Stimulated activated CD4-positive, alpha-beta T cell treated with anti-CD3 and anti-CD28 coated beads, Interleukin-1b, Interleukin-23, amount 100 ng/mL, for 4 hours (primary cell): Measurements from ENCODE around the gene RGL3.
"Not testable (repeated sequence)": the region's sequence is repeated elsewhere in the genome, so short reads cannot be mapped to it uniquely, and the experiment has no call there.

ENCODE experiments used
- DNase-seq, 2 donors: peaks; one replicate each; pipeline ENCODE4 v3.0.0-alpha.2; 2020; ENCODE audit warnings: low read depth in 2 of 2

Gene RGL3

DNA sequence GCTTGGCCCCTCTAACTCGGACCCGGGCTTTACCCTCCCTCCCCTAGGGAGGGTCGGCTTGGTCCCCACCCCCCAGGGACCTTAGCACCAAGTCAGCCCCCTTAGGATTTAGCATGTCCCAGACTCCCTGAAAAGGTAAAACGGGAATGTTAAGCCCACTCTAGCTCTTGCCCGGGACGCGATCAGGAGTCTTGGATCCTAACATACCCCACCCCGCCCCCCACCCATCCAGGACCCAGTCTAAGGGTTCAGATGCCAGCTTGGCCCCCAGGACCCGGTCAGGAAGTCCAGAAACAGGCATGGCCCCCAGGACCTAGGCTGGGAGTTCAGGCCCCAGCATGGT is 35.4 kb downstream of the RGL3 start:
- DNase-seq, result no peak

DNA sequence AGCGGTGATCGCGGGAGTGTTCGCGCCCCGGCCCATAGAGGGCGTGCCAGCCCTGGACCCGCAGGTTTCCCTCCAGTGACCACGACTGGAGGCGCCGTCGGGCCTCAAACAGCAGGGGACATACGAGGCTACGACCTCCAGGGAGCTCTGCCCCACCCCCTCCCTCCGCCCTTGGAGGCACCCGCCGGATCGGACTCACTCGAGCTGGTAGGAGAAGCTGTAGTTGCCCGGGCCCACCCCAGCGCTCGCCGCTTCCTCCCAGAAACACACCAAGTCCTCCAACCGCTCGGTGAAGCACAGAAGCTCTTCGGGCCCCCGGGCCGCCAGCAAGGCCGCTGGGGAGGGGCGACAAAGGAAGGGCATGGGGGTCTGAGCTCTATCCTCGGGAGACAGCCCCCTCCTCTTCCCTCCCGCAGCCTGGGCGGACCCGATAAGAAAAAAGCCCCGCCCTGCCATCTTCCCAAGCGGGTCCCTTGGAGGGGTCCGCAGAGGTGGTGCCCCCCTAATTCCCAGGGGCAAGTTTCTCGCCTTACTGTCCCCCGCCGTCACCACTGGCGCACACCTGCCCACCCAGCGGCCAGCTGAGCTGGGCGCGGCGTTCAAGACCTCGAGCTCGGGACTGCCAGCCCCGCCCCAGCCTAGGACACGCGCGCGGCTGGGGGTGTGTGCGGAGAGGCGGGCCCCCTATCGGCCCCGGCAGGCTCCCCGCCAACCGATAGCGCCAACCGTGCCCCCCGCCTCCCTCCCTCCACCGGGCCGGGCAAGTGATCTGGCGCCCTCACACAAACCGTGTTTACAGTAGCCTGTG is 36.0 kb downstream of the RGL3 start:
- DNase-seq, result peak in 1 of 2 donors; percentile 33

DNA sequence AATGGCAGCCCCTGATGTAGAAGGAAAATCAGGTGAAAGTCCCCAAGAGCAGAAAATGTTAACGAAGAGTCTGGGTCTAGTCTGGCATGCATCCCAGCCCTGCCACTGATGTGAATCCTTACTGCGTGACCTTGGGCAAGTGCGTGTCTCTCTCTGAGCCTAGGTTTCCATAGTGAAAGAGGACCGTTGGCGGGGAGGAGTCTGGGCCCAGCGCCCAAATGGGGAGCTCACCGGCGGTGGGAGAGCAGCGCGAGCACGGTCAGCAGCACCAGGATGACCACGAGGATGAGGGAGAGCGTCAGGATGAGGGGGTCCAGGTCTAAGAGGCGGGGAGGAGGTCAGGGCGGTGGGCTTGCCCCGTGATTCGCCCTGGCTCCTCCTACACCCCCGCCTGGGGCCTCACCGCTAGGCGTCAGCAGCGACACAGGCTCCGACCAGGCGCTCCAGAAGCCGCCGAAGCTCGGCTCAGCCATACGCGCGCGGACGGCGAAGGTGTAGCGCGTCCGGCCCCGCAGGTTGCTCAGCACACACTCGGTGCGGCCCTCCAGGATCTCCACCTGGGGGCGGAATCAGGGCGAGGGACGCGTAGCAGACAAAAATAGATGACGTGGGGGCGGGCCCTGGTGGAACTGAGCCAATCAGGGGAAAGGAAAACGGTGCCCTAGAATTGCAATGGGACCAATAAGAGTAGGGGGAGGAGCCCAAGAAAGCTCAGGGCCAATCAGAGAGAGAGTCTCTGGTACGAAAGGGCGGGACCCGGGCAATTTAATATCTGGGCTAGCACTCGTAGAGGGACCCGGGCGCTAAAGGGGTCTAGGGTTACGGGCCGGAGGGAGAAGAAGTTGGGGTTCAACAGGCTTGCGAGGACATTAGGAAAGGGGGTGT is 38.2 kb downstream of the RGL3 start:
- DNase-seq, result peak; percentile 89 to 92

DNA sequence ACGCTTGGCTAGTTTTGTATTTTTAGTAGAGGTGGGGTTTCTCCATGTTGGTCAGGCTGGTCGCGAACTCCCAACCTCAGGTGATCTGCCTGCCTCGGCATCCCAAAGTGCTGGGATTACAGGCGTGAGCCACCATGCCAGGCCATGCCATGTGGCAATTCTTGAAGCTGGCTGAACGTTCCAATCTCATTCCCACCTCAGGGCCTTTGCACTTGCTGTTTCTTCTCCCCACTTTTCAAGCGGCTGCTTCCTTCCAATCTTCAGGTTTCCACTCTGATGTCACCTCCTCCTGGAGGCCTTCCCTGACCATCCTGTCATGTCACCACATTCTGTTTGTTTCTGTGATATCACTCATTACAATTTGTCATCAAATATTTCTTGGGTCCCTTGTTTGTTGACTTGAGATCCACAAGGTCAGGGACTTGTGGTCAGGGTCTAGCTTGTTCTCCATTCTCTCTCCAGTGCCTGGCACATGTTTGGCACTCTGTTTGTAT is 39.2 kb downstream of the RGL3 start:
- DNase-seq, result no peak

DNA sequence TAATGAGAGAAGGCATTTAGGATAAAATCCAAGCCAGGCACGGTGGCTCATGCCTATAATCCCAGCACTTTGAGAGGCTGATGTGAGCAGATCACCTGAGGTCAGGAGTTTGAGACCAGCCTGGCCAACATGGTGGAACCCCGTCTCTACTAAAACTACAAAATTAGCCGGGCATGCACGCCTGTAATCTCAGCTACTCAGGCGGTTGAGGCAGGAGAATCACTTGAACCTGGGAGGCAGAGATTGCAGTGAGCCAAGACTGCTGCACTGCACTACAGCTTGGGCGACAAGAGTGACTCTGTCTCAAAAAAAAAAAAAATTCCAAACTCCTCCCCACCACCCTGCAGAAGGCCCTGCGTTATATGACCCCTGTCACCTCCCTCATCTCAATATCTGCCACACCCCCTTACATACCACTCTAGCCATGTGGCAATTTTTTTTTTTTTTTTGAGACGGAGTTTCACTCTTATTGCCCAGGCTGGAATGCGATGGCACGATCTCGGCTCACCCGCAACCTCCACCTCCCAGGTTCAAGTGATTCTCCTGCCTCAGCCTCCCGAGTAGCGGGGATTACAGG is 39.8 kb downstream of the RGL3 start:
- not testable (repeated sequence) for DNase-seq

DNA sequence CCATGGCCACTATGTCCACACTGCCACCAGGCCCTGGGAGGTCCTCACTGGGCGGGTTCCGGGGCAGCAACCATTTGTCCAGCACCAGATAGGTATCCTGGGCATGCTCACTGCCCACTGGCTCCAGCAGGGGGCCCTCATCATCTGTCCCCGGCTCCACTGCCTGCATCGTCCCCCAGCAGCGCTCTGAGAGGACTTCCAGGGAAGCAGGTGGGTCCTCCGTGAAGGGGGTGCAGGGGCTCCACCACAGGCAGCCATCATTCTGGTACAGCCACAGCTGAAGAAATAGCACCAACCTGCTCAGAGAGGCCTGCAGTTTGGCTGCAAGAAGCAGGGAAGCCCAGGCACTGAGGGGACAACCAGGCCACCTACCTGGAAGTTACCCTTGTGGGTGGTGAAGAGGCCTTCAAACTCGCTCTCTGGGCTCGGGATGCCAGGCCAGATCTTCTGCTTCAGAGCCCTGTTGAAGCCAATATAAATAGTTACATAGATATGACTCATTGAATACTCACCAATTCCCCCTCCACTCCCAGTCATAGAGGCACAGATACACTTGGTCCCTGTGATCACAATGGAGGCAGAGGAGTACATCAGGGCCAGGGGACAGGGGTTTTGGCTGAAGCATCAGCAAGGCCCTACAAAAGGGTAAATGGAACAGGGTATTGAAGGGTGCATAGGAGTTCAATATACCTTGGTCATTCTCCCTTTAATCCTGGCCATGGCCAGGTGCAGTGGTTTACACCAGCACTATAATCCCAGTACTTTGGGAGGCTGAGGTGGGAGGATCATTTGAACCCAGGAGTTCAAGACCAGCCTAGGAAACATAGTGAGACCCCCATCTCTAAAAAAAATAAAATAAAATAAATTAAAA is 40.6 kb downstream of the RGL3 start:
- DNase-seq, result no peak

DNA sequence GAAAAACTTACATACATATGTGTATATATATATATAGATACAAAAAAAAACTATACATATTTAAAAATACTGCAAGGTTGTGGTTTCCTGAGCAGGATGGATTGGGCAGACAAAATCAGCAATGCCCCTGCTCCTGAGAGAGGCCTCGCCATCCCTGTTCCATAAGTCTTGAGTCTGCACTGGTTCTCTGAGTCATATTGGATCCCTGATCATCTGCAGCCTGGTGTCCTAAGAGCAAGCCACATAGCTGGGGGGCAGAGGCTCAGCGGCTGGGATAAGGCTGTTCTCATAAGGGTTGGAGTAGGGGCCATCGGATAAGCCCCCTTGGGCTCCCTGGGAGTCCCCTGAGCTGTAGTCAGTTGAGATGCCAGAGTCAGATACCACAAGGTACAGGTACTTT is 41.4 kb downstream of the RGL3 start:
- no peak for DNase-seq

DNA sequence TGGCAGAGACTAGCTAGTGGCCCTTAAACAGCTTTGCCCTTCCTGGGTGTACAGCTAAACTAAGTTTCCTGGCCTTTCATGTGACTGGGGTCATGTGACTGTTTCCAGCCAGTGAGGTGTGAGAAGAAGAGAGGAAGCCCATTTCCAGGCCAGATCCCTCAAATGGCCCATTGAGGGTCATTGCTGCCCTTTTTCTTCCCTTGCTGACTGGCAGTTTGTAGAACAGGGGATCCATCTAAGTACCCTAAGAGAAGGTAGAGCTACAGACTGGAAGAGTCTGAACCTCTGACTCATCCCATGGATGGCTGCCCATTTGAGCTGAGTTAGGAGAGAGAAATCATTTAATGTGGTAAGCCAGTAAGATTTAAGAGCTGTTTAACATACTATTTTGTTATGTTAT is 41.9 kb downstream of the RGL3 start:
- DNase-seq, result no peak

DNA sequence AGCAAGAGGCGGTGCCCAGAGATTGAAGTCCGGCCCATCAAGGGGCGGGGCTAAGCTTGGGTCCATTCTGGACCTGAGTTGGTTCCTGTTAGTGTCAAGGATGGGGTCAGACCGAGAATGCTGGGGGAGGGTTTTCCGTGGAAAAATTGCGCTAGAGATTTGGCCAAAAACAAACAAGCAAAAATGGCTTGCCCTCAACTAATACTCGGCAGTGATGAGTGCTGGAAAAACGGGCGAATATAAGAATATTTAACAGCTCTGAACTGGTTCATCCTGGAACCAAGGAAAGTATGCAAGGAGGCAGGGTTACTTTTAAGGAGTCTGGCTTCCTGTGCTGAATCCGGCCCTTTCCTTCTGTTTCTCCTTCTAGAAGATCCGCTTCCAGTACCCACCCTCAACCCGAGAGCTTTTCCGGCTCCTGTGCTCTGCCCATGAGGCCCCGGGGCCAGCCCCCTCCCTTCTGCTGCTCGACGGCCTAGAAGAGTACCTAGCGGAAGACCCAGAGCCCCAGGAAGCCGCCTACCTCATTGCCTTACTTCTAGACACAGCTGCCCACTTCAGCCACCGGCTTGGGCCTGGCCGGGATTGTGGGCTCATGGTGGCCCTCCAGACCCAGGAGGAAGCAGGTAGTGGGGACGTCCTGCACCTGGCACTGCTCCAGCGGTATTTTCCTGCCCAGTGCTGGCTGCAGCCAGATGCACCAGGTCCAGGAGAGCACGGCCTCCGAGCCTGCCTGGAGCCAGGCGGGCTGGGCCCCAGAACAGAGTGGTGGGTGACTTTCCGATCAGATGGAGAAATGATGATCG is 43.8 kb downstream of the RGL3 start:
- peak; percentile 48 to 52 for DNase-seq

DNA sequence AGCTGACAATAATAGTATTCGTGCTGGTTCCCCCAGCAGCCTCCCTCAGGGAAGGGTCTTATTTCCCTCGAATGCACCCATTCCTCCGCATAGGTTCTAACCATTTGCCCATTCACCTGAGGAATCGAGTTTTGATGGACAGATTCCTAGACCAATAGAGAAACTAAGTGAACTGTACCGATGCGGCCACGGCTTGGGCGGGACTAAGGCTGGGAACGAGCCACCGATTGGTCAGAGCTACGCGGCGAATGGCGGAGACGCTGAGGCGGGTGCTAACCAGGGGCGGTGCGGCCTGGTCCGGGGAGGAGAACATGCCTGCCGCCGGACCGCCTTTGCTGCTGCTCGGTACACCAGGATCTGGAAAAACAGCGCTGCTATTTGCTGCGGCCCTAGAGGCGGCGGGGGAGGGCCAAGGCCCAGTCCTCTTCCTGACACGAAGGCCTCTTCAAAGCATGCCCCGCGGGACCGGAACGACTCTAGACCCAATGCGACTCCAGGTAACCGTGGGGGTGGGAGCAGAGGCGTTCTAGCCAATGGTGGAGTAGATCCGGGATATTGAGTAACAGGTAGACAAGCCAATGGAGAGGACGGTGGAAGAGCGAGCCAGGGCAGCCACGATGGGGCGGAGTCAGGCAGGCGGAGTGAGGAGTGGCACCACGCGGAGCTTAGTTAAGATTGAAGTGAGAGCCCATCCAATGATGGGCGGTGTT is 44.5 kb downstream of the RGL3 start, which contains the start of gene SWSAP1:
Gene SWSAP1, plus strand, starts transcription at position 234 of the 710 bp plus-strand sequence. Its CDS starts 15 bp downstream, at position 249.
- DNase-seq, result peak; percentile 91 to 92

DNA sequence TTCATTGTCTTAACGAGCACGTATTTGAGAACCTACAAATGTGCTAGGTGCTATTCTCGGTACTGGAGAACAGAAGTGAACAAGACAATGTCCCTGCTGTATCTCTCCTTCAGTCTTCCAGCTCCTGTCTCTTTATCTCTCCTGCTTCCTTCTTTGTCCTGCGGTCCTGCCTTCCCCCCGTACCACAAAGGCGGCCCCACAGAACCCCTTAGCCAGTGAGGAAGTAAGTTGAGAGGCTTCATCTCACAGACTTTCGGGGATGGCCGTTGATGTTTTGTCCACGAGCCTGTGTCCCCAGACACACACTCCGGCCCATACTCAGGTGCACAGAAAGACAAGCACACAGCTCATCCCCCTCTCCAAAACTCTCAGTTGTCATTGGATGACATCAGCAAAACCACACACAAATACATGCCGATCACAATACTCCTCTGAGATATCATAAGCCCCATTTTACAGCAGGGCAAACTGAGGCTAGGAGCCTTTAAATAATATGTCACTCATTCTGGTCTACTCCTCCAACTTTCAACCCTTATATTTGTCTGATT is 45.2 kb downstream of the RGL3 start:
- DNase-seq, result no peak

DNA sequence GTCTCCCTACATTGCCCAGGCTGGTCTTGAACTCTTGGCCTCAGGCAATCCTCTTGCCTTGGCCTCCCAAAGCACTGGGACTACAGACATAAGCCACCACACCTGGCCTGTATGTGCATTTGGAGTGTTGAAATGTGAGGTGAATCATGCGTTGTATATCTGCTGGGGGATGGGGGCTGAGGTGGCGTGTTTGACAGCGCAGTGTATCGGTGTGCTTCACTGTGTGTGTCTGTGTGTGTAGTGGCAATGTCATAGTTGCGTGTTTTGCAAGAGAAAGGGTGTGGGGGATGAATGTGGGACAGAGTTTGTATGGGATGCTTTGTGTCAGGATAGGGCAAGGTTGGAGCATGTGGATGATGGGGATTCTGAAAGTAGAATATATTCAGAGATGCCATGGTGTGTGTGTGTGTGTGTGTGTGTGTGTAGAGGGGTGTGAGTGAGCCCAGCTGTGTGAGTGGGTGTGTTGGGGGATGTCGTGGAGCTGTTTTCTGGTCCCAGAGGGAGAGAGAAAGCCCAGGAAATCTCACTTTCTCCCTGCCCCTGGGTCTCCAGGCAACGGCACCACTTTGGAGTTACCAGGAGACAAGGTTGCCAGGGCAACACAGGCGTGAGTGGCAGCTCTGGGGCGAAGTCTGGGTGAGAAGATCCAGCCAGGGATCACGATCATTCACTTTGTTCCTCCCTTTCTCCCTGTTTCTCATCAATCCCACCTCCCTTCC is 45.8 kb downstream of the RGL3 start:
- DNase-seq, result no peak

DNA sequence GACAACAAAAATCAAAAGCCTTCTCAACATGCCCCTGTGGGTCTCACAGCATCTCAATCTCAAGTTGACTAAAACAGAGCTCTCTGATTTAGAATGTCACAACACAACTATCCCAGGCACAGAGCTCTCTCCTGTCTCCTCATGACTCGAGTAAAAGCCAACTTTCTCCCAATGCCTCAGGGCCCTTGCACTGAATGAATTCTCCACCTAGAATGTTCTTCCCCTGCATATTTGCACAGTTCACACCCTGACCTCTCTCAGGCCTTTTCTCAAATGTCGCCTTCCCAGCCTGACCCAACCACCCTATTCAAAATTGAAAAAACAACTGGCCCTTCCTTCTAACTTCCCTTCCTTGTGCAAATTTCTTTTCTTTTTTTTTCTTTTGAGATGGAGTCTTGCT is 48.4 kb downstream of the RGL3 start:
- DNase-seq, result no peak

DNA sequence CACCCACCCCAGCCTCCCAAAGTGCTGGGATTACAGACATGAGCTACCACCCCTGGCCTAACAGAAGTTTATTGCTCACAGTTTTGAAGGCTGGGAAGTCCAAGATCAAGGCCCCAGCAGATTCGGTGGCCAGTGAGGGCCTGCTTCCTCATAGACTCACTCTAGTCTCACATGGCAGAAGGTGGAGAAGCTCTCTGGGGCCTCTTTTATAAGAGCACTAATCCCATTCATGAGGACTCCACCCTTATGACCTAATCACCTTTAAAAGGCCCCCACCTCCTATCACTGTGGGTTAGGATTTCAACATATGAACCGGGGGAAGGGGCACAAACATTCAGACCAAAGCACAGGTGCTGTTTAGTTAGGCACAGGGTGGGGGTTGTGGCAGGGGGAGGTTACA is 51.6 kb downstream of the RGL3 start:
- DNase-seq, result no peak

DNA sequence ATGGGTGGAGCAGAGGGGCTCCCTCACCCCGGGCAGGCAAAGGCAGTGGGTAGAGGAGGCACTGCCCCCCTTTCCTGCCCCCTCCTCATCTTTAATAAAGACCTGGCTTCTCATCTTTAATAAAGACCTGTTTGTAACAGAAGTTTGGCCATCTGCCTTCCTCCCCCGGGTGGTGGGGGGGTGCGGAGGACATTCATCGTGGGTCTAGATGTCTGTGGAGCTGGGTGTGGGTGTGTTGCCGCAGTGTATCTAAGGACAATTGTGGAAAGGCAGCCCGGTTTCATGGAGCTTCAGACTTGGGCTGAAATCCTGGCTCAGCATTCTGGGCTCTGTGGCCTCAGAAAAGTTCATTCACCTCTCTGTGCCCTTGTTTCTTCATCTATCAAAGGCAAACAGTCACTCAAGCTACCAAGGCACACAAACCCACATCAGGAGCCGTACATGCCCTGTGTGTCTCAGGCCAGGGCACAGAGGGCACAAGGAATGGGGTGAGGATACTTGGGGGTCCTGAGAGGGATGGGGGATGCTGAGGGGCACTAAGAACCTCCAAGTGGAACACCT is 53.5 kb downstream of the RGL3 start:
- DNase-seq, result no peak

DNA sequence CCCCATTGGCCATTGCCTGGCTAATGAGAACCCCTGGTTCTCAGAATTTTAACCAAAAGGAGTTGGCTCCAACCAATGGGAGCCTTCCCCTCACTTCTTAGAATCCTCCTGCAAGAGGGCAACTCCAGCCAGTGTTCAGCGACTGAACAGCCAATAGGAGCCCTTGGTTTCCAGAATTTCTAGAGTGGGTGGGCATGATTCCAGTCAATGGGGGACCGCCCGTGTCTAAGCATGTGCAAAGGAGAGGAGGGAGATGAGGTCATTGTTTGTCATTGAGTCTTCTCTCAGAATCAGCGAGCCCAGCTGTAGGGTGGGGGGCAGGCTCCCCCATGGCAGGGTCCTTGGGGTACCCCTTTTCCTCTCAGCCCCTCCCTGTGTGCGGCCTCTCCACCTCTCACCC is 54.2 kb downstream of the RGL3 start:
- DNase-seq, result no peak

DNA sequence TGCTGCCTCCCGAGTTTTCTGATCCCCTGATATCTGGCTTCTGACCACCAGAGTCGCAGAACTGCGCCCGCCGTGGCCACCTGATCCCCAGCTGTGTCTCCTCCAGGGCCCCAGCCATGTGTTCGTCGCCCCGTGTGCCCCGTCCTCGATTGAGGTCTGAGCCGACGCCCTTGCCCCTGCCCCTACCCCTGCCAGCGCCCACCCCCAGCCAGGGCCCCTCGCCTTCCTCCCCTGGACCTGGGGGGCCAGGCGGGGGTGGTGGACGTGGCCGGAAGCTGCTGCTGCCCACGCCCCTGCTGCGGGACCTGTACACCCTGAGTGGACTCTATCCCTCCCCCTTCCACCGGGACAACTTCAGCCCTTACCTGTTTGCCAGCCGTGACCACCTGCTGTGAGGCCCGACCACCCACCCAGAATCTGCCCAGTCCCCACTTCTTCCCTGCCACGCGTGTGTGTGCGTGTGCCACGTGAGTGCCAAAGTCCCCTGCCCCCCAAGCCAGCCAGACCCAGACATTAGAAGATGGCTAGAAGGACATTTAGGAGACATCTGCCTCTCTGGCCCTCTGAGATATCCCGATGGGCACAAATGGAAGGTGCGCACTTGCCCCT is 54.7 kb downstream of the RGL3 start:
- DNase-seq, result no peak

DNA sequence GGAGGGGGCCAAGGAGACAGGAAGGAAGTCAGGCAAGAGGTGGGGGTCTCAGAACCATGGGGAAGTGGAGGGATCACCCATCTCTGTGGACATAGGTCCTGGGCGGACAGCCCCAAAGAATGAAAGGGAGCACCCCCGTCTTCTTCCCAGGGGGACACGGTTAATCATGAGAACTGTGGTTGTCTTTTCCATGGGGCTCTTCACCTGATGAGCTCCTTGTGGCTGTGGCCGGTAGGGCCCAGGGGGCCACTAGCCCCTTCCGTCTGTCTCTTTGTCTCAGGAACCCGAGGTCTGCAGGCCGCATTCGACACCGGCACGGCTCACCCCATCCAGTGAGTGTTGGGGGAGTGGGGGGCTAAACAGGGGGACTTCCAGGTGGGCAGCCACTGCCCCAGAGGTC is 55.2 kb downstream of the RGL3 start:
- DNase-seq, result no peak
